Activated CD4-positive, alpha-beta T cell treated with anti-CD3 and anti-CD28 coated beads, Interleukin-10, Interleukin-2, amounts not matched to agents 100 ng/mL and 50 ng/mL, durations not matched to agents 16 hours and 8 hours (primary cell): Measurements from ENCODE around the gene BRS3.
"Not testable (repeated sequence)": the region's sequence is repeated elsewhere in the genome, so short reads cannot be mapped to it uniquely, and the experiment has no call there.

Experiments used
- DNase-seq: peaks from one replicate; pipeline ENCODE4 v3.0.0-alpha.2; 2020

BRS3 gene

GRCh38 chrX:136487647-136488046 is at the start of gene BRS3:
Gene BRS3, plus strand, starts transcription at chrX:136487947. Its CDS starts 168 bp downstream, at chrX:136488115.
- no peak for DNase-seq

- no peak for DNase-seq
These were observed 49.6 kb upstream of the BRS3 start for GRCh38 chrX:136438192-136438591.

GRCh38 chrX:136445674-136446073 is 42.1 kb upstream of the BRS3 start:
- DNase-seq = not testable (repeated sequence)

- DNase-seq = no peak
These were observed 41.5 kb upstream of the BRS3 start for GRCh38 chrX:136446208-136446607.

- DNase-seq = no peak
These were observed 40.4 kb upstream of the BRS3 start for GRCh38 chrX:136447308-136447707.

- DNase-seq = no peak
These were observed 39.8 kb upstream of the BRS3 start for GRCh38 chrX:136447968-136448367.

GRCh38 chrX:136450050-136450830 is 37.5 kb upstream of the BRS3 start:
- DNase-seq = no peak

GRCh38 chrX:136452614-136453013 is 35.1 kb upstream of the BRS3 start:
- no peak for DNase-seq

GRCh38 chrX:136453114-136453513 is 34.6 kb upstream of the BRS3 start:
- no peak for DNase-seq

GRCh38 chrX:136453771-136454170 is 34.0 kb upstream of the BRS3 start:
- no peak for DNase-seq

GRCh38 chrX:136456133-136456532 is 31.6 kb upstream of the BRS3 start:
- DNase-seq = no peak

- DNase-seq = no peak
These were observed 30.3 kb upstream of the BRS3 start for GRCh38 chrX:136457303-136457917.

GRCh38 chrX:136464589-136464988 is 23.2 kb upstream of the BRS3 start:
- no peak for DNase-seq

GRCh38 chrX:136467303-136467702 is 20.4 kb upstream of the BRS3 start:
- no peak for DNase-seq

- no peak for DNase-seq
These were observed 19.2 kb upstream of the BRS3 start for GRCh38 chrX:136468391-136469103.

GRCh38 chrX:136473663-136474062 is 14.1 kb upstream of the BRS3 start:
- DNase-seq = no peak

- DNase-seq = no peak
These were observed 12.5 kb upstream of the BRS3 start for GRCh38 chrX:136475236-136475635.

GRCh38 chrX:136476501-136476900 is 11.2 kb upstream of the BRS3 start:
- DNase-seq = no peak

- no peak for DNase-seq
These were observed 10.7 kb upstream of the BRS3 start for GRCh38 chrX:136477026-136477425.

- no peak for DNase-seq
These were observed 7.4 kb upstream of the BRS3 start for GRCh38 chrX:136480383-136480782.

GRCh38 chrX:136488706-136489105 is 959 bp downstream of the BRS3 start:
- DNase-seq = no peak

GRCh38 chrX:136491832-136492231 is 4.1 kb downstream of the BRS3 start:
- no peak for DNase-seq

- DNase-seq = no peak
These were observed 5.3 kb downstream of the BRS3 start for GRCh38 chrX:136493011-136493410.

- no peak for DNase-seq
These were observed 7.3 kb downstream of the BRS3 start for GRCh38 chrX:136495043-136495442.
